Activated naive CD8-positive, alpha-beta T cell treated with anti-CD3 and anti-CD28 coated beads, Interleukin-2, amount 50 U/mL, for 24 hours (primary cell): ENCODE measurements around the gene TLE6.

Experiments used
- ATAC-seq: fragments of 150-1000 bp; cut with Tn5 transposase; one replicate; pipeline ENCODE4 v1.10.0; 2021
- DNase-seq: peaks from one replicate; pipeline ENCODE4 v3.0.0; 2021
- H3K27ac Mint-ChIP-seq: one replicate; pipeline ENCODE4 v1.8.0; 2021; ENCODE audit warnings: mild to moderate bottlenecking, mixed read lengths
- H3K27me3 Mint-ChIP-seq: one replicate; pipeline ENCODE4 v1.8.0; 2021; ENCODE audit warnings: mixed read lengths
- H3K36me3 Mint-ChIP-seq: one replicate; pipeline ENCODE4 v1.8.0; 2021; ENCODE audit warnings: low read depth, mixed read lengths
- H3K4me1 Mint-ChIP-seq: one replicate; pipeline ENCODE4 v1.8.0; 2021; ENCODE audit warnings: mixed read lengths
- H3K4me3 Mint-ChIP-seq: one replicate; pipeline ENCODE4 v1.8.0; 2021; ENCODE audit warnings: mild to moderate bottlenecking, moderate library complexity, mixed read lengths
- H3K9me3 Mint-ChIP-seq: one replicate; pipeline ENCODE4 v1.8.0; 2021; ENCODE audit warnings: mixed read lengths

The TLE6 gene

DNA sequence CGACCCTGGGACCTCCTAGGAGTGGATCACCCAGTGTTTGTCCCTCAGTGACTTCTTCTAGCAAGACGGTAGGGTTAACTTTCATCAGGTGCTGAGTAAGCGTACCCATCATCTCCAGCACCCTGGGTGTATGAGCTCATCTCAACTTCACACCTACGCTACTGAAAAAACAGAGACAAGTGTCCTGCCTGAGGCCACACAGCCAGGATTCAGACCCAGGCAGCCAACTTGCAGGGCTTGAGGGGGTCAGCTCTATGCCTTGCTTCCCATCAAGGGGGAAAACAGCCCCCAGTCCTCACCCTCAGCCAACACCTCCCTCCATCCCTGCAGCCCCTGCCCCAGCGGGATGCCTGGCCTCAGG lies 47.1 kb downstream of the TLE6 start:
- Mint-ChIP-seq H3K9me3 (no peaks in the 10 kb centered on the region), H3K27ac (no peak overlapping the region), H3K36me3 (no peaks in the 10 kb centered on the region), H3K27me3 (peaks cover 14% of the 10 kb centered on the region), H3K4me3 (peak overlapping the region; percentile 14), H3K4me1 (peaks cover 18% of the 10 kb centered on the region)
- ATAC-seq (peak; percentile 88), DNase-seq (no peak)

DNA sequence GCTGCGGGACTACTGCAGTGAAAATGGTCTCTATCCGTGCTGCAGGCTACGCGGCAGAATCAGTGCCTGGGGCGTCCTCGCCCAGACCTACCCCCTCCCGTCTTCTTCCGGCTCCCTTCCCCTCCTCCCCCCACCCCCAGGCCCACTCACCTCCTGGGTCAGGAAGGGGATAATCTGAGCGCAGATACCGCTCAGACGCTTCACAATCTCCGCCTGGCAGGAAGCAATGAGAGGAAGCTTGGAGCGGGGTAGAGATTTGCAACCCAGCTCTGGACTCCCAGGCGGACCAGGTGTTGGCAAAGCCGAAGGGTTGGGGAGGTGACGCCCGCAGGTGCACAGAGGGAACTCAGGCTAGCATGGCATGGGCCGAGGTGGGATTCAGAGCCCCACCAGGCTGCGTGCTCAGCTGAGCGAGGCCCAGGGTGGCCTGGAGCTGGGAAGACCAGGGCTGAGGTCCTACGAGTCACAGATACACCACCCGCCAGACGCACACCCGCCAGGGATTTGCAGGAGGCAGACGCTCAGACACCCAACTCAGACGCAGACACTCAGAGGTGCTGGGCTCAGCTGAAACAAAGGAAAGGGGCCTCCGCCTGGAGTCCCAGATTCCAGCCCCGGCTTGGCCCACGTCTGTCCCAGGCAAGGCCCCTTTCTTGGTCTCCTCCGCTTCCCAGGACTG lies 47.6 kb downstream of the TLE6 start:
- H3K27ac Mint-ChIP-seq: no peak overlapping the region
- ATAC-seq (peak; percentile 24), DNase-seq (no peak)
- H3K4me1 Mint-ChIP-seq: peaks cover 18% of the 10 kb centered on the region
- H3K9me3 Mint-ChIP-seq: no peaks in the 10 kb centered on the region
- peak overlapping the region; percentile 14 for H3K4me3 Mint-ChIP-seq
- H3K36me3 Mint-ChIP-seq: no peaks in the 10 kb centered on the region
- peaks cover 20% of the 10 kb centered on the region for H3K27me3 Mint-ChIP-seq

DNA sequence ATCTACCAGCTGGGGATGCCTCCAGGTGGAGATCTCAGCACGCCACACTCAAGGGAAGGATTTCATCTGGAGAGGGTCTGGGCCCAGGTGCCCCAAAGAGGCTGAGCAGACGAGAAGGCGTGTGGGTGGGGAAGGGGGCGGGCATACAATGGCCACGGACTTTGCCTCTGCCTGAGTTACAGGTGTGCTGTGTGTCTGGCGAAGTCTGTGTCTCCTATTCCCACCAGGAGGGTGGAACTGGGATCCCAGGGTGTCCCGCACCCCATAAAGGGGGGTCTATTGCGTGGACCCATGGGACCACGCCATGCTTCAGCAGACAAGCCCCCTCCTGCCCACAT lies 48.2 kb downstream of the TLE6 start:
- no peak overlapping the region for H3K4me3 Mint-ChIP-seq
- H3K9me3 Mint-ChIP-seq: no peaks in the 10 kb centered on the region
- no peak overlapping the region for H3K27ac Mint-ChIP-seq
- H3K4me1 Mint-ChIP-seq: peaks cover 21% of the 10 kb centered on the region
- no peak for DNase-seq
- peaks cover 24% of the 10 kb centered on the region for H3K27me3 Mint-ChIP-seq
- no peak for ATAC-seq
- H3K36me3 Mint-ChIP-seq: no peaks in the 10 kb centered on the region

DNA sequence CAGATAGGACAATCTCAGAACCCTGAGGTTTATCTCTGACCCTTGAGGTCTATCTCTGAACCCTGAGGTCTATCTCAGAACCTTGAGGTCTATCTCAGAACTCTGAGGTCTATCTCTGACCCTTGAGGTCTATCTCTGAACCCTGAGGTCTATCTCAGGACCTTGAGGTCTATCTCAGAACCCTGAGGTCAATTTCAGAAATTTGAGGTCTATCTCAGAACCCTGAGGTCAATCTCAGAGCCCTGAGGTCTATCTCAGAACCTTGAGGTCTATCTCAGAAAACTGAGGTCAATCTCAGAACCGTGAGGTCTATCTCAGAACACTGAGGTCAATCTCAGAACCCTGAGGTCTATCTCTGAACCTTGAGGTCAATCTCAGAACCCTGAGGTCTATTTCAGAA lies 49.4 kb downstream of the TLE6 start:
- H3K9me3 Mint-ChIP-seq: no peaks in the 10 kb centered on the region
- peaks cover 21% of the 10 kb centered on the region for H3K4me1 Mint-ChIP-seq
- H3K36me3 Mint-ChIP-seq: no peaks in the 10 kb centered on the region
- peaks cover 28% of the 10 kb centered on the region for H3K27me3 Mint-ChIP-seq
- no peak overlapping the region for H3K4me3 Mint-ChIP-seq
- H3K27ac Mint-ChIP-seq: no peak overlapping the region
- DNase-seq (no peak), ATAC-seq (no peak)

DNA sequence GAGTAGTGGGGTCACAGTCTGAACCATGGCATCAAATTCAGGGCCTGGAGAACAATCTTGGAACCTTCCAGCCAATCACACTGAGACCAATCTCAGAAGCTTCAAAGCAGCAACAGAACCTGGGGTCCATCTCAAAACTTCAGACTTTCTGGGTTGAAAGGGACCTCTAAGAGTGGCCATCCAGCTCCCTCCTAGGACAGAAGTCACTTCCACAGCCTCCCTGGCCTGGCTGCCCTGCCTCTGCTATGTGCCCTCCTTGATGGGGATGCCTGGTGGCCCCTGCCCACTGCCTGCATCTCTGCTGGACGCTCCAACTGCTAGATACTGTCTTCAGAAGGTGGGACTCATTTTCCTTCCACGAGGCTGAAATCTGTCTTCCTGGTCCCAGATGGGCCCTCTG lies 49.9 kb downstream of the TLE6 start:
- no peak overlapping the region for H3K4me3 Mint-ChIP-seq
- H3K27me3 Mint-ChIP-seq: peaks cover 28% of the 10 kb centered on the region
- DNase-seq (no peak), ATAC-seq (no peak)
- peaks cover 21% of the 10 kb centered on the region for H3K4me1 Mint-ChIP-seq
- no peaks in the 10 kb centered on the region for H3K36me3 Mint-ChIP-seq
- no peak overlapping the region for H3K27ac Mint-ChIP-seq
- no peaks in the 10 kb centered on the region for H3K9me3 Mint-ChIP-seq

DNA sequence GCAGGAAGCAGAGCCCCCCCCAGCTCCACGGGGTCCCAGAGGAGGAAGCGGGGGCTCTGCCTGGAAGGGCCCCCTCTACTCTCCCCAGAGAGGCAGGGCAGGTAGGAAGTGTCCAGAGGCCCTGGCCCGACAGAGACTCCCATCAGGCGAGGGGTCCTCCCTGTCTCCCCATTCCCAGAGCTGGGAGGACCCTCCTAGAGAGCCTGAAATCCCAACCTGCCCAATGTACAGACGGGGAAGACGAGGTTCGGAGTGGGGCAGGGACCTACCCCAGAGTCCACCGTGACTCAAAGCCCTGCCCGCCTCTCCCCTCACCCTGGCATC lies 50.6 kb downstream of the TLE6 start:
- Mint-ChIP-seq H3K4me3 (no peak overlapping the region), H3K36me3 (no peaks in the 10 kb centered on the region), H3K9me3 (no peaks in the 10 kb centered on the region), H3K27me3 (peaks cover 30% of the 10 kb centered on the region), H3K4me1 (peaks cover 21% of the 10 kb centered on the region), H3K27ac (no peak overlapping the region)
- ATAC-seq (no peak), DNase-seq (no peak)

DNA sequence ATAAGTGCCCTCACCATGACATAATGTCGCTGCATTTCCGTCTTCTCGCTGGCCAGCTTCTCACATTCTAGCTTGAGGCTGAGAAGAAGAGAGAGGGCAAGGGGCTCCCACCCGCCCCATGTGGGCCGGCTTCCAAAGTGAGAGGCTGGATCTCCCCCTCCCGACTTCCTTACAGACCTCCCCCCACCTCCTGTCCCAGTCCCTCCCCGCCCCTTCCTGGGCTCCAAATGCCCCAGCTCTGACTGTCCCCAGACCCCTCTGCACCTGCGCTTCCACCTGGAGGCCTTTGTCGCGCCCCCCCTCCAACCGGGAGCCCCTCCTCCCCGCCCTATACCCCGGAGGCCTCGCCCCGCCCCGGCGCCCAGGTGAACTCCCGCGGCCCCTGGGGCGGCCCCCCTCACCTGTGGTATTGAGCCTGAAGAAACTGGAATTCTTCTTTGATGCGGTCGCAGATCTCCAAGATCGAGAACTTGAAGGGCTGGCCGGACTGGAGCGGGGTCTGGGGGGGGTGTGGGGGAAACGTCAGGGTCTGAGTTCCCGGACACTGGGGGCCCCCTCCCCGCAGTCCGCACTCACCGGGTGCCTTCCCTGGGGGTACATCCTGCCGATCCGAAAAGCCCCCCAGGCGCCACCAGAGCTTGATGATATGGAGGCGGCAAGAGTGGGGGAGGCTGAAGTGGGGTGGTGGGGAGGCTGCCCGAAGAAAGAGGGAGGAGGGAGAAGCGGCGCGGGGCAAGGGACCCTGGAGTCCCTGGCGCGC lies 51.1 kb downstream of the TLE6 start:
- Mint-ChIP-seq H3K4me1 (peaks cover 19% of the 10 kb centered on the region), H3K9me3 (no peaks in the 10 kb centered on the region), H3K4me3 (peak overlapping the region; percentile 17), H3K36me3 (no peaks in the 10 kb centered on the region), H3K27ac (no peak overlapping the region), H3K27me3 (peaks cover 31% of the 10 kb centered on the region)
- DNase-seq (no peak), ATAC-seq (no peak)

DNA sequence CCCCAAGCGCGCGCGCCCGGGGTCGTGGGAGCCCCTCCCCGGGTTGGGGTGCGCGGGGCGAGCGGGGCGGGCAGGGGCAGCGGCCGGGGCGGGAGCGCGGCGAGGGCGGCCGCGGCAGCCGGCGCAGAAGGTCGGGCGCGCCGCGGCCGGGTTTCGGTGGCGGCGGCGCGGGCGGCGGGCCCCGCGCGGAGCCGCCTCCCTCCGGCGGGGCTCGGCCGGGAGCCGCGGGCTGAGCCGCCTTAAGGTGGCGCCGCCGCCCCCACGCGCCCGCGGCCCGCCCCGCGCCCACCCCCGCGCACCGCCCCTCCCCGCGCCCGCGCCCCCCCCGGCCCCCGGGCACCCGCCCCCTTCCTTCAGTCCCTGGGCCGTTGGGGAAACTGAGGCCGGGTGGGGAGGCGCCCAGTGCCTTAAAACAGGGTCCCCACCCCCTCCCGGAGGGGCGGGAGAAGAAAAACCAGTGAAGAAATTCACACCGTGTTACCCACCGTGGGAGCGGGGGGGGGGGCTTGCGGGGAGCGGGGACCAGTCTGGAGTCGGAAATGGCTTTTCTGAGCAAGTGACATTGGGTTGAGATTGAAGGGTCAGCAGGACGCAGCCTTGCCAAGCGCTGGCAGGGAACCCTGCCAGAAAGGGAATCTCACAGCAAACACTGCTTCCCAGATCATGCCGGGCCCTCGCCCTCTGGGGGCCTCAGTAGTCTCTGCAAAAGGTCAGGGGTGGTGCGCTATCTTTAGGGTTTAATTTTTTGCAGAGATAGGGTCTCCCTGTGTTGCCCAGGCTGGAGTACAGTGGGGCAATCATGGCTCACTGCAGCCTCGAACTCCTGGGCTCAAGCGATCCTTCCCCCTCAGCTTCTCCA lies 51.9 kb downstream of the TLE6 start, which contains the start of gene TLE2:
TLE2 (minus strand) TSS at position 216 of the 859 bp plus-strand sequence. CDS start 376 bp downstream, outside the sequence.
- no peak for ATAC-seq
- peaks cover 34% of the 10 kb centered on the region for H3K27me3 Mint-ChIP-seq

DNA sequence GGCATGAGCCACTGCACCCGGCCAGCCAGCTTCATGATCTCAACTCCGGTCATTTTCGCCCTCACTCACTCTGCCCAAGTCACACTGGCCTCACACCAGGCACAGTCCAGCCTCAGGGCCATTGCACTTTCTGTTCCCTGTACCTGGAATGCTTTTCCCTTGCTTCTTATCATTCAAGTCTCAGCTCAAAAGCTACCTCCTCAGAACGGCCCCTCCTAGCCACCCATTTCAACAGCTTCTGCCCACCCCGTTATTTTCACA lies 54.2 kb downstream of the TLE6 start:
- ATAC-seq (no peak), DNase-seq (no peak)
- Mint-ChIP-seq H3K27me3 (peaks cover 36% of the 10 kb centered on the region), H3K27ac (no peak overlapping the region), H3K4me1 (peaks cover 25% of the 10 kb centered on the region), H3K9me3 (no peaks in the 10 kb centered on the region), H3K4me3 (no peak overlapping the region), H3K36me3 (peaks cover 3% of the 10 kb centered on the region)

More for the DNA sequence above, 51.9 kb downstream of the TLE6 start, which contains the start of gene TLE2:
- no peak for DNase-seq
- Mint-ChIP-seq H3K4me1 (peaks cover 19% of the 10 kb centered on the region), H3K9me3 (no peaks in the 10 kb centered on the region), H3K36me3 (no peaks in the 10 kb centered on the region), H3K4me3 (peak within 1 kb of the TSS; percentile 57), H3K27ac (no peak within 1 kb of the TSS)

DNA sequence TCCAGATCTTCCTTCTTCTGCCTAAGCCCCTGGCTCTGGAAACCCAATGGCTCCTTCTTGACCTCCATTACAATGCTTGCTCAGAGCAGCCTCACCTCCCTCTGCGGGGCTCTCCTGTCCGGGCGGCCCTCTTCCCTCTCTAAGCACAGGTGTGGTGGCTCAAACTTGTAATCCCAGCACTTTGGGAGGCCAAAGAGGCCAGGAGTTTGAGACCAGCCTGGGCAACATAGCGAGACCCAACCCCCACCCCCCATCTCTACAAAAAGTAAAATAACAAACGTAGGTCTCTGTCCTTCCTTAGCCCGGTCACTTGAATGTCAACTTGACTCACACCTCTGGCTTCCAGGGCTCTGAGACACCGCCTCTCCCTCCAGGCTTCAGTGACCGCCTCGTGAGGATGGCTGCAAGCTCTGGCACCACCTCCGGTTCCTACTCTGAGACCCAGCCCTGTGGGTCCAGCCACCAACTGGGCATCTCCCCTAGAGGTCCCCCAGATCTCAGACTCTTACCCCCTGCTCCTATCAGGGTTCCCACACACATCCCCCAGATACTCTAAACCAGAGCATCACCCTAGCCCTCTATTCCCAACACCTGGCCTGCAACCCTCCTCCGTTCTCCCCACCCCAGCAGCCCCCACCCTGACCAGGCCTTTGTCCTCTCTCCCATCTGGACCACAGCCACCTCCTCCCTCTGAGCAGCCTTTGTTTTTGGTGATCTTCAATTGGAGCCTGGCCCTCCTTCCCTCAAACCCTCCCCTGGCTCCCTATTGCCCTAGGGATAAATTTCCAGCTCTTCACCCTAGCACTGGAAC lies 56.4 kb downstream of the TLE6 start:
- Mint-ChIP-seq H3K9me3 (no peaks in the 10 kb centered on the region), H3K4me1 (peaks cover 28% of the 10 kb centered on the region), H3K4me3 (no peak overlapping the region), H3K27ac (no peak overlapping the region), H3K27me3 (peaks cover 28% of the 10 kb centered on the region), H3K36me3 (peaks cover 3% of the 10 kb centered on the region)
- DNase-seq: no peak
- ATAC-seq: no peak

DNA sequence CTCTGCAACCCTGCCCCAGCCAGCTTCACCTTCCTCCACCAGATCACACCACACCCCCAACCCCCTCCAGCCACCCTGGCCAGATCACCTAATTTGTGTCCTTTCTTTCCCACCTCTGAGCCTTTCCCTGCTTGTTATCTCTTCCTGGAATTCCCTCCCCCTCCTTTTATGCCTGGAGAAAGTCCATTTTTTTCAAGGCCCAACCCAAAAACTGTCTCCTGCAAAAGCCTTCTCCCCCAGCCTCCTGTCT lies 57.0 kb downstream of the TLE6 start:
- Mint-ChIP-seq H3K4me1 (peaks cover 31% of the 10 kb centered on the region), H3K9me3 (no peaks in the 10 kb centered on the region), H3K36me3 (peaks cover 3% of the 10 kb centered on the region), H3K27me3 (peaks cover 28% of the 10 kb centered on the region), H3K4me3 (peak overlapping the region; percentile 82), H3K27ac (no peak overlapping the region)
- ATAC-seq (no peak), DNase-seq (no peak)

DNA sequence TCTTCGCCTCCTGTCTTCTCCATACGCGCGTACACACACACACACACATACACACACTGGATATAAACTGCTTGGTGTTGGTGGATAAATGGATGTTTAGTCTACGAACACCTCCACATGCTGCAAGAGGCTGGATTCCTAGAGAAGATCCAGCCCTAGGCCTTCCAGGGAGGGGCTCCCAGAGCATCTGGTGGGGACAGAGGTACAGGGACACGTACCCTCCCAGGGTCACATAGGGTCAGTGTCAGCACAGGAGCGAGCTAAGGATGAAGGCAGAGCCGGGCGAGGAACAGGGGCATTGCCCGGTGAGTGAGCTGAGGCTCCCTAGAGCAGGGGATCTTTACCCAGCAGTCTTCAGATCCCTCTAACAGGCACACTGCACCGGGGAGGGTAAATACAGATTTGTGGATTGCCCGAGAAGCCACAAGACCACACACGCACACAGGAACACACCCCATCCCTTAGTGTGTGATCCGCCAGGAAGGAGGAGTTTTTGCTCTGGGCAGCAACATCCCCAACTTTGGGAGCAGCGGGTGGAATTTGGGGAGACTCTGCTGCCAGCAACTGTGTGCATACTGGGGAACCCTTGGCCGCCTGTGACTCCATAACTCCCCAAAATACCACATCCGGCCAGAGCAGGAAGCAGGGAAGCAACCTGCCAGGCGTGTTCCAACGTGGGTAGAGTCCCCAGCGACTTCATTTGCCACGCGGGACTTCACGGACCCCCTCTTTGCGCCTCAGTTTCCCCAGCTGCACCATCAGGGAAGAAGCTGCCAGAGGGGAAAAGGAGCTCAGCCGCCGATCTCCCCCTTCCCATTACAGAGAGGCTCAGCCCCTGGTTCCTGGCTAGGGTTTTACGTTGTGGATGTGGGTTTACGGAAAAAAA lies 57.5 kb downstream of the TLE6 start:
- H3K36me3 Mint-ChIP-seq: peaks cover 3% of the 10 kb centered on the region
- peaks cover 33% of the 10 kb centered on the region for H3K4me1 Mint-ChIP-seq
- no peaks in the 10 kb centered on the region for H3K9me3 Mint-ChIP-seq
- ATAC-seq (peak; percentile 27), DNase-seq (peak; percentile 51)
- H3K4me3 Mint-ChIP-seq: peak overlapping the region; percentile 82
- peaks cover 23% of the 10 kb centered on the region for H3K27me3 Mint-ChIP-seq
- peak overlapping the region; percentile 95 for H3K27ac Mint-ChIP-seq

DNA sequence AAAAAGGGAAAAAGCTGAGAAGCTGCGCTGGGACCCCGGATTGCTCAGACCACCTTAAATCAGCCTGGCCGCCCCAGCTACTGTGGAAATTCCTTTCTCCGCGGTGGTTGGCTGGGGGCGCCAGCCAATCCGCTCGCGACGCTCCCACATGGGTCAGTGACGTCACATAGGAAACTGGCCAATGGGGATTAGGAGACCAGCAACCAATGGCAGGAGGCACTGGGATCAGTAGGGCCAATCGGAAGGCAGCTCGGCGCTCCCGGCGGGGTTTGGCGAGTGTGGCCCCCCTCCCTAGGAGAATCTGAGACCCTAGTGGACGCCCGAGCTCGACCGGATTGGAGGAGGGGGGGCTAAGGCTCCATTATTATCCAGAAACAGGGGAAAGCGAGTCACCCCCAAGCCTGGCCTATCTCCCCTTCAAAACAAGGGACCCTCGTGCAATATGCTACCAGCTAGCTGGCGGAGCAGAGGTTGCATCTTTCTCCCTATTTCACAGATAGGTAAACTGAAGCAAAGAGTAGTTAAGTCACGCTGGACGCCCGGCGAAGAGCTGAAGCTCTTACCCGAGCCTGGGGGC lies 58.3 kb downstream of the TLE6 start:
- DNase-seq (peak; percentile 95), ATAC-seq (peak; percentile 95)
- Mint-ChIP-seq H3K27ac (peak overlapping the region; percentile 95), H3K27me3 (peaks cover 17% of the 10 kb centered on the region), H3K4me3 (peak overlapping the region; percentile 82), H3K36me3 (peaks cover 3% of the 10 kb centered on the region), H3K4me1 (peaks cover 30% of the 10 kb centered on the region), H3K9me3 (no peaks in the 10 kb centered on the region)
